Mononuclear cell (primary cell): ENCODE results near the gene LYZL6. TPM values are rescaled to one million over a fixed set of nuclear protein-coding genes. Genes with fewer than 3 reads are reported as not detected.
"Not testable (repeated sequence)": the region's sequence is repeated elsewhere in the genome, so short reads cannot be mapped to it uniquely, and the experiment has no call there.

Experiments used
- H3K27me3 ChIP-seq: 2 replicates; pipeline ENCODE4 v1.6.0; 2011; ENCODE audit warnings: low read length, control low read depth; ENCODE audit not compliant: insufficient read depth
- H3K4me1 ChIP-seq: 2 replicates; pipeline ENCODE4 v1.5.1; 2011; ENCODE audit warnings: mild to moderate bottlenecking, low read length, control low read depth; ENCODE audit not compliant: insufficient read depth
- H3K4me3 ChIP-seq: 2 replicates; pipeline ENCODE4 v1.5.1; 2011; ENCODE audit warnings: mild to moderate bottlenecking, low read length, moderate library complexity
- H3K9me3 ChIP-seq: 2 replicates; pipeline ENCODE4 v1.5.1; 2011; ENCODE audit warnings: low read depth, mild to moderate bottlenecking, control low read depth, low read length
- total RNA-seq: library from RNA; depleted of rRNA; stranded (reverse); fragments of >200 nt; gene quantifications from one replicate; pipeline ENCODE4 v1.2.3, GENCODE V29; 2012

Gene LYZL6
- total RNA-seq, 1 donor: not detected

GRCh38 chr17:35969558-35970380, 26.3 kb upstream of the LYZL6 start:
- Histone ChIP-seq H3K4me3 (no peak overlapping the region), H3K27me3 (no peaks in the 10 kb centered on the region), H3K4me1 (peaks cover 5% of the 10 kb centered on the region), H3K9me3 (no peaks in the 10 kb centered on the region)

- H3K4me1 ChIP-seq: peaks cover 5% of the 10 kb centered on the region
- no peaks in the 10 kb centered on the region for H3K9me3 ChIP-seq
- no peaks in the 10 kb centered on the region for H3K27me3 ChIP-seq
- no peak overlapping the region for H3K4me3 ChIP-seq
These were observed 25.1 kb upstream of the LYZL6 start for GRCh38 chr17:35968520-35969054.

GRCh38 chr17:35965272-35965671, 21.8 kb upstream of the LYZL6 start:
- Histone ChIP-seq H3K27me3 (no peaks in the 10 kb centered on the region), H3K4me1 (peaks cover 5% of the 10 kb centered on the region), H3K9me3 (no peaks in the 10 kb centered on the region), H3K4me3 (no peak overlapping the region)

- Histone ChIP-seq H3K27me3 (peaks cover 4% of the 10 kb centered on the region), H3K9me3 (no peaks in the 10 kb centered on the region), H3K4me1 (no peaks in the 10 kb centered on the region), H3K4me3 (no peak overlapping the region)
These were observed 20.1 kb upstream of the LYZL6 start for GRCh38 chr17:35963663-35964062.

- Histone ChIP-seq H3K4me1 (no peaks in the 10 kb centered on the region), H3K27me3 (no peaks in the 10 kb centered on the region), H3K4me3 (no peak overlapping the region), H3K9me3 (no peaks in the 10 kb centered on the region)
These were observed 10.2 kb upstream of the LYZL6 start for GRCh38 chr17:35953720-35954119.

- H3K9me3 ChIP-seq: no peaks in the 10 kb centered on the region
- peaks cover 7% of the 10 kb centered on the region for H3K4me1 ChIP-seq
- H3K4me3 ChIP-seq: no peak overlapping the region
- H3K27me3 ChIP-seq: no peaks in the 10 kb centered on the region
These were observed 5.9 kb upstream of the LYZL6 start for GRCh38 chr17:35949401-35949800.

GRCh38 chr17:35948092-35948491, 4.6 kb upstream of the LYZL6 start:
- Histone ChIP-seq H3K27me3 (no peaks in the 10 kb centered on the region), H3K4me3 (no peak overlapping the region), H3K4me1 (peaks cover 7% of the 10 kb centered on the region), H3K9me3 (no peaks in the 10 kb centered on the region)

GRCh38 chr17:35947156-35947585, 3.7 kb upstream of the LYZL6 start:
- Histone ChIP-seq H3K4me1 (peaks cover 7% of the 10 kb centered on the region), H3K9me3 (no peaks in the 10 kb centered on the region), H3K4me3 (no peak overlapping the region), H3K27me3 (no peaks in the 10 kb centered on the region)

- Histone ChIP-seq H3K27me3 (no peaks in the 10 kb centered on the region), H3K9me3 (no peaks in the 10 kb centered on the region), H3K4me1 (peaks cover 7% of the 10 kb centered on the region), H3K4me3 (no peak overlapping the region)
These were observed 638 bp upstream of the LYZL6 start for GRCh38 chr17:35944151-35944550.

- no peaks in the 10 kb centered on the region for H3K9me3 ChIP-seq
- H3K4me3 ChIP-seq: no peak overlapping the region
- peaks cover 7% of the 10 kb centered on the region for H3K4me1 ChIP-seq
- H3K27me3 ChIP-seq: no peaks in the 10 kb centered on the region
These were observed 826 bp downstream of the LYZL6 start for GRCh38 chr17:35942588-35943186.

GRCh38 chr17:35938492-35938891, 5.0 kb downstream of the LYZL6 start:
- not testable (repeated sequence) for H3K9me3 ChIP-seq, H3K4me3 ChIP-seq, H3K27me3 ChIP-seq, H3K4me1 ChIP-seq

GRCh38 chr17:35936063-35936462, 7.5 kb downstream of the LYZL6 start:
- no peaks in the 10 kb centered on the region for H3K4me1 ChIP-seq
- H3K9me3 ChIP-seq: no peaks in the 10 kb centered on the region
- no peak overlapping the region for H3K4me3 ChIP-seq

GRCh38 chr17:35934760-35935159, 8.8 kb downstream of the LYZL6 start:
- Histone ChIP-seq H3K4me3 (no peak overlapping the region), H3K9me3 (no peaks in the 10 kb centered on the region), H3K4me1 (peaks cover 12% of the 10 kb centered on the region), H3K27me3 (no peaks in the 10 kb centered on the region)

More at GRCh38 chr17:35936063-35936462, 7.5 kb downstream of the LYZL6 start:
- H3K27me3 ChIP-seq: no peaks in the 10 kb centered on the region

- Histone ChIP-seq H3K4me1 (peaks cover 13% of the 10 kb centered on the region), H3K4me3 (no peak overlapping the region), H3K9me3 (no peaks in the 10 kb centered on the region), H3K27me3 (no peaks in the 10 kb centered on the region)
These were observed 10.9 kb downstream of the LYZL6 start for GRCh38 chr17:35932586-35932985.

GRCh38 chr17:35931794-35932425, 11.6 kb downstream of the LYZL6 start:
- H3K27me3 ChIP-seq: no peaks in the 10 kb centered on the region
- no peaks in the 10 kb centered on the region for H3K9me3 ChIP-seq
- peaks cover 13% of the 10 kb centered on the region for H3K4me1 ChIP-seq
- H3K4me3 ChIP-seq: no peak overlapping the region
